ENCODE data around the gene SLC25A21. TPM values are rescaled to one million over a fixed set of nuclear protein-coding genes. Genes with fewer than 3 reads are reported as not detected.

Gene SLC25A21
- total RNA-seq, result not detected in 2 replicates

DNA sequence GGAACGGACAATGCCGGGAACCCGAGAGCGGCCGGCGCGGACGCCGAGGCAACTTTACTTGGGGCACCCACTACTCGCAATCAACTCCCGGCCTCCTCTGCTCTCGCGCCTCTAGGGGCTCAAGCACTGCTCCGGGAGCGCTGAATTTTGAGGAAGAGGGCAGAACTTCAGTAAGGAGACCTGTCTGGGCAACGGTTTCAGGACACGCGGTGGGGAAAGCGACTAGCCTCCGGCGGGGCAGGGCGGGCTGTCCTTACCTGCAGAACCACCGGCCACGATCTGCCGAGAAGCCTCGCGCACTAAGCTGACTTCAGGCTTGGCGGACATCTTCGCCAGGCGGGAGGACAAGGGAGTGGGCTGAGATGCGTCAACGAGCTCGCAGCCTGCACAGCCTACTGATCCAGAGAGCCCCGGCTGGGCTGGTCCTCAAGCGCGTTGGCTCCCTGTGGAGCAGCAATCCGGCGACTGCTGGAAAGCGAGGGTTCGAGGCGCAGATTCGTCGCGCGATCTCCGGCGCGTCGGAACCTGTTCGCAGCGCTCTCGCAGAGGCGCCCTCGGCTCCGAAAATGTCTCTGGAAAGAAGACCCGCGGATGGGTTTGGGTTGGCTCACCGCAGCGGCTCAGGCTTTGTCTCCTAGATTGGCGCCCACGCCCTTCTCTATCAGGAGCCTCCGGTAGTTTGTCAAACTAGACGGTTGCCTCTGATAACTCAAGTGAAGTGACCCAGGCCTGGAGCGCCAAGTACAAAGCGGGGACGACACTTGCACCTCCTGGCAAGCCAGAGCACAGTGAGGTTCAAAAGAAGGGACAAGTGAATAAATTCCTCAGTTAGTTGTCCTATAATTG is at the start of gene SLC25A21:
SLC25A21 (minus strand) TSS at position 583 of the 846 bp plus-strand sequence.

DNA sequence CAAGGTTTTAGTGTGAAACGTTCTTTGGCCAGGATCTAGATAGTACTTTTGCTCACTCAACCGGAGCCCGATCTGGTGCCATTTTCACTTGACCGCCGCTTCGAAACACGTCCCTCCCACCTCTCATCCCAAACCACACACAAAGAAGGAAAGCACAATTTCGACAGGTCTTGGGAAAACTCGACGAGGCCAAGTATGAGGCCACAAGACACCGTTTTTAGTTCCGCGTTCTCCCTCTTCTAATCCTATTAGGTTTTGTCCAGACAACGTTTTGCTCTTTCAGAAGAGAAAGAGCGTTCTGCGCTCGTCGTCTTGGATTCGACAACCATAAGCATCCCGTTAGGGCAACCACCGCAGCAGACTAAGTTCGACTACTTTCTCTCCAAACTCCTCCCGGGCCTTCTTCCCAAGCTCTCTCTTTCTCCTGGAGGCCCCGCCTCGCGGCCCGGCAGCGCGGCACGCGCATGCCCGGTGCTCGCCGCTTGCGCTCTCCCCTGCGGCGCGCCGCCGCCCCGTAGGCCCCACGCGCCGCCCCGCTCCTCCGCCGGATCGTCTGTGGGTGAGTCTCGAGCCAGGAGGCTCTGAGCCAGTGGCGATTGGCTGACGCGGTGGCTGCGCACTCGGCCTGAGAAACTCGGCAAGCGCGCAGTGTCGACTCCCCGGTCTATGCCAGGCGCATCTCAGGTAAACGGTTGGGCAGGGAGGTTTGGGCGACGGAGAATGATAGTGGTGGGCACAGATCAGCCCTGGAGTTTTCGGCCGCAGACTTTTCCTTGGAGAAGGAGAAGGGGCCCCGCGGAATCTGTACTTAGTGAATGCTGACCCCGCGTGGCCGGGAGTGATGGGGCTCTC is 25.2 kb upstream of the SLC25A21 start, which contains the start of gene MIPOL1:
MIPOL1 (plus strand) TSS at position 517 of the 852 bp plus-strand sequence. CDS start 49,952 bp downstream, outside the sequence.

DNA sequence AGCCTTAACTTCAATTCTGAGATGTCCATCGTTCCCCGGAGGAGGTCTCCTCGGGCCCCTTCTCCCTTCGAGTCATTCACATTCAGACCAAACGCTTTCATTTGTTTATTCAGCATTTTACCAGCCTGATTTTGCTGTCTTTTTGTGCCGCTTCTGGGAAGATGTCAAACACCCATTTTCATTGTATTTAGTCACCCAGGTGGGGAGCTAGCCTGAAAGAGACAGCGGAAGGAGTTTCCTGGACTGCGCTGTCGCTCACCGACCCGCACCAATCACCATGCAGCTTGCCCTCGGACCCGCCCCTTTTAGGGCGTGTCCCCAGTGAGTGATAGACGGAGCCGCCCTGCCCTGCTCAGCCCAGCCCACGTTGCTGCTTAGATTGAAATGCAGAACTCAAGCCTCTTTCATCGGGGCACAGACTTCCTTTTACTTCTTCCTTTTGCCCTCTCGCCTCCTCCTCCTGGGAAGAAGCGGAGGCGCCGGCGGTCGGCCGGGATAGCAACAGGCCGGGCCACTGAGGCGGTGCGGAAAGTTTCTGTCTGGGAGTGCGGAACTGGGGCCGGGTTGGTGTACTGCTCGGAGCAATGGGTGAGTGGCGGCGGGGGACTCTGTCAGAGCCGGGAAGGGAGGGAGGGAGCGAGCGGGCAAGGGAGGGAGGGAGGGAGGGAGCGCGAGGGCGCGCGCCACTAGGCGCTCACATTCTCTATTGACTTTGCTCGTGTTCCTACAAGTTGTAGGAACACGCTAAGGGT is 510.7 kb downstream of the SLC25A21 start, which contains the start of gene PAX9:
PAX9 (plus strand) TSS at position 355 of the 752 bp plus-strand sequence; CDS start at position 585, 230 bp downstream.

Other genes starting within 250 kb of the SLC25A21 start
- gene MIPOL1, start 25.3 kb upstream of the SLC25A21 start, total RNA-seq, result 3.7 and 3.8 TPM in 2 replicates

Data from pericardium fibroblast (primary cell).